ENCODE data around the gene SLC29A4.
"Not testable (repeated sequence)": the region's sequence is repeated elsewhere in the genome, so short reads cannot be mapped to it uniquely, and the experiment has no call there.

GRCh38 chr7:5254371-5254770 lies 28.4 kb upstream of the SLC29A4 start:
- not testable (repeated sequence) for TF ChIP-seq REST (IDR thresholded peaks at IDR 0.05); RAD21 (IDR thresholded peaks at IDR 0.05); YY1 (IDR thresholded peaks at IDR 0.05); CTCF (IDR thresholded peaks at IDR 0.05; ENCODE audit: low read depth, low read length, missing input control); MAX (IDR thresholded peaks at IDR 0.05); SP1 (IDR thresholded peaks at IDR 0.05); FOXA1 (IDR thresholded peaks at IDR 0.05)
